Progenitor cell of endocrine pancreas (in vitro differentiated cells): ENCODE results near the gene RASA3. TPM values are rescaled to one million over a fixed set of nuclear protein-coding genes. Genes with fewer than 3 reads are reported as not detected.
"Not testable (repeated sequence)": the region's sequence is repeated elsewhere in the genome, so short reads cannot be mapped to it uniquely, and the experiment has no call there.

Experiments
- DNase-seq: peaks from one replicate; pipeline ENCODE4 v3.0.0; 2021; ENCODE audit warnings: low spot score; ENCODE audit not compliant: unreplicated experiment
- H3K27ac Mint-ChIP-seq: 2 replicates; pipeline ENCODE4 v1.8.0; 2021; ENCODE audit warnings: mild to moderate bottlenecking, moderate library complexity, mixed read lengths
- H3K27me3 Mint-ChIP-seq: 2 replicates; pipeline ENCODE4 v1.8.0; 2021; ENCODE audit warnings: mixed read lengths
- H3K36me3 Mint-ChIP-seq: 2 replicates; pipeline ENCODE4 v1.8.0; 2022; ENCODE audit warnings: mixed read lengths; ENCODE audit not compliant: insufficient read depth
- H3K4me1 Mint-ChIP-seq: 2 replicates; pipeline ENCODE4 v1.8.0; 2021; ENCODE audit warnings: low read depth, mixed read lengths
- H3K4me3 Mint-ChIP-seq: 2 replicates; pipeline ENCODE4 v1.8.0; 2021; ENCODE audit warnings: low read depth, mild to moderate bottlenecking, moderate library complexity, mixed read lengths
- H3K9me3 Mint-ChIP-seq: 2 replicates; pipeline ENCODE4 v1.8.0; 2021; ENCODE audit warnings: low read depth, mixed read lengths
- CTCF ChIP-seq: fragments of 200-600 bp; sonication (generic); IDR thresholded peaks from one replicate; pipeline ENCODE4 v1.5.0; 2021; ENCODE audit warnings: antibody characterized with exemption, mild to moderate bottlenecking; ENCODE audit not compliant: unreplicated experiment
- total RNA-seq: library from RNA; stranded (reverse); gene quantifications from 2 replicates; pipeline ENCODE4 v1.2.1, GENCODE V29; 2021

The RASA3 gene
- total RNA-seq, 1 donor from 2014 or later, result 6.3 TPM

DNA sequence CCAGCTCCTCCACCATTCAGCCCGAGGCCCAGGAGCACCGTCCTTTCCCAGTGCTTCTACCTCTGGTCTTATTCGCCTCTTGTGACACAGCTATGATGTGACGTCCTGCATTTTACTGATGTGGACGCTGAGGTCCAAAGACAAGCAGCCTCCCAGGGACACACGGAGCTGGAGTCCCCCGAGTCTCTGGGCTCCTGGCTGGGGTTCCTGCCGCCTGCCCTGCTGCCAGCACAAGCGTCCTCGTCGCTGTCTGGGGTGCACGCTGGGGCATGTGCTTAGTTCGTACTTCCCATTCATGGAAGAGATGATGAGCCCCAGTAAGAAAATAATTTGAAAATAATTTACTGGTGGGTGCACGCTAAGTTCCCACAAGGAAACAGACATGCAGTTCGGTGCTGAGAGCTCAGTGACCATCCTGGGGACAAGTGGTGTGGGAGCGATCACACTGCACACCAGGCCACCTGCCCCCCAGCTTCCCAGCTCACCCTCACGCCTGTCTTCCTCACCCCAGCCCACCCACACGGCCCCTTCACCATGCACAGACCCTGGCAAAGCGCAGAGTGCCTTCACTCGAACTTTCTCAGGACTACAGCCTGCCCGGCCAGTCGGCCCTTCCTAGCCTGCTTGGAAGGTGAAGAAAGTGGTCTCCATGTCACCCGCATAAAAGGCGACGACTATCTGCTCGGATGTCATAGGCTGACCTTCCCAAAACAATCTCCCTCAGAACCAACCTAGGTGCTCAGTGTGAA is 32.4 kb upstream of the RASA3 start:
- DNase-seq, result no peak

GRCh38 chr13:114164053-114164452 is 31.6 kb upstream of the RASA3 start:
- Mint-ChIP-seq H3K27ac (no peak overlapping the region), H3K4me1 (peaks cover 5% of the 10 kb centered on the region)

More for the DNA sequence above, 32.4 kb upstream of the RASA3 start:
- Mint-ChIP-seq H3K4me1 (peaks cover 5% of the 10 kb centered on the region), H3K36me3 (no peaks in the 10 kb centered on the region), H3K4me3 (no peak overlapping the region), H3K9me3 (no peaks in the 10 kb centered on the region), H3K27ac (no peak overlapping the region), H3K27me3 (peaks cover 34% of the 10 kb centered on the region)
- no peak for TF ChIP-seq CTCF

DNA sequence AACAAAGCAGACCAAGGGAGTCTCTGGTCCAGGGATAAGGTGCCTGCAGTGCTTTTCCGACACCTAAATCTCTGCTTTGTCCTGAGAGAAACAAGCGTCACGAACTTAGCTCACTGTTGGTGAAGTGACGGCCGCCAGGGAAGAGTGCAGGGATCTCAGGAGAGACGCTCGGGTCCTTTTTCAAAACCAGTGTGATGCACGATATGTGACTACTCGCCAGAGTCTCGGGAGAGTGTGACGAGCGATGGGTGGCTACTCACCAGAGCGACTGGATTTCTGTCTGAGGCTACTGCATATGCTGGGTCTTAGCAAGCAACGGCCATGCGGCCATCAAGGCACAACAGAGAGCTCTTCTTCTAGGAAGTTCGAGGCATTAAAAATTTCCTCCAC is 30.1 kb upstream of the RASA3 start:
- peaks cover 37% of the 10 kb centered on the region for H3K27me3 Mint-ChIP-seq
- no peak overlapping the region for H3K4me3 Mint-ChIP-seq
- H3K27ac Mint-ChIP-seq, result no peak overlapping the region
- H3K9me3 Mint-ChIP-seq, result no peaks in the 10 kb centered on the region
- DNase-seq, result no peak
- H3K36me3 Mint-ChIP-seq, result no peaks in the 10 kb centered on the region
- peaks cover 5% of the 10 kb centered on the region for H3K4me1 Mint-ChIP-seq
- TF ChIP-seq CTCF, result no peak

More at GRCh38 chr13:114164053-114164452, 31.6 kb upstream of the RASA3 start:
- Mint-ChIP-seq H3K9me3 (no peaks in the 10 kb centered on the region), H3K27me3 (peaks cover 36% of the 10 kb centered on the region), H3K36me3 (no peaks in the 10 kb centered on the region), H3K4me3 (no peak overlapping the region)
- no peak for DNase-seq
- TF ChIP-seq CTCF, result no peak

DNA sequence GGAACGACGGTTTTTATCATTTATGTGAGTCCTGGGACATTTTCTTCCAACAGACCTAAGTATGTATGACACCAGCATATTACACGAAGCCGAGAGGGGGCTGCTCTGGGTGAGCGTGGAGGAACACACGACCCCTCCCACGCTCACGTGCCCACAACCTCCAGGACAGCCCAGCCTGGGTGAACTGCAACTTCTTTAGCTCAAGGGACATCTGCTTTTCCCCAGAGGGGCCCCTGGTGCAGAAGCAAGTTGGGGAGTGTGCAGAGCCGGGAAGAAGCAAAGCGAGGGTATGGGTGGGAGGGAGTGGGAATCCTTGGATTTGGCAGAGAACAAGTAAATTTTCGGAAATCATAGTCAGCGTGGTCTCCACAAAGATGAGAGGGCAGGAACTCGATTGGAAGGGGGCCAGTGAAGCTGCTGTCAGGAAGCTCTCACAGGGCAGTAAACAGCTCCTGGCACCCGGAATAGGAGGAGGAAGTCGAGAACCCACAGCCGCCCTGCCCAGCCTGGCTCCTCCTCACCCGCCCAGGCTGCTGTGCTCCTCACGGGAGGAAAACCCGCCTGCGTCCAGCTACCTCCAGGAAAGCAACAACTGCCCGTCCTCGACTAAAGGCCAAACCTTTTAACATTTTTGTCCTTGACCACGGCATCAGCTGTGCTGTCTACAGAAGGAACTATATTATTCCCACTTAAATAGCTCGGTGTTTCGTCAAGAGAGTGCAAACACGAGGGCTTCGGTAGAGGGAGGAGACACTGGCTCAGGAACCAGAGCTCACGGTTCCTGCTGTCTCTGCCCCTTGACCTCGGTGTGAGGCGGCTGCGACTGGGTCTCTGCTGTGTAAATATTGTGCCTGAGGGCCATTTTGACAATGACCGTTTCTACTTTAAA is 29.5 kb upstream of the RASA3 start:
- no peak for DNase-seq
- Mint-ChIP-seq H3K36me3 (no peaks in the 10 kb centered on the region), H3K4me1 (peaks cover 5% of the 10 kb centered on the region), H3K9me3 (no peaks in the 10 kb centered on the region), H3K27me3 (peaks cover 39% of the 10 kb centered on the region), H3K4me3 (no peak overlapping the region), H3K27ac (no peak overlapping the region)
- TF ChIP-seq CTCF, result no peak

DNA sequence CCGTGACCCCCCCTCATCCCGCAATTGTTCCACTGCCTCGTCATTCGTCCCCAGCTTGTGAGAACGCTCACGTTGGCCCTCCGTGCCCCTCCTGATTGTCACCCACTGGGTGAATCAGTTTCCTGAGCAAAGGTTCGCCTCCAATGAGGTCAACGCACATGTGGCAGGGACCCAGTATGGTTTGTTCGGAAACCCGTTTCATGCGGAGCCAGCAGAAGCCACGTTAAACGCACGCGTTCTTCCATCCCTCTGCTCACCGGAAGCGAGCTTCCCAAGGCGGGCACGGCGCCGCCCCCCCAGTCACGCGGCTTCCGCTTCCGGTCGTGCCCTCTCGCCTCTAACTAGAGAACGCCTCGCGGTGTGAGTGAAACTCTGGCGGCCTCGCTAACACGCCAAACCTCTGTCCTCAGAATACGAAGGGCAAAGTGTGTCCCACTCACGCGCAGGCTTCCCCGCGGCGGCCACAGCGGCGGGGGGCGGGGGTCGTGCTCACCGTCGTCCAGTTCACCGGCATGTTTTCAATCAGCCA is 28.7 kb upstream of the RASA3 start:
- TF ChIP-seq CTCF, result no peak
- Mint-ChIP-seq H3K36me3 (no peaks in the 10 kb centered on the region), H3K4me3 (no peak overlapping the region), H3K9me3 (no peaks in the 10 kb centered on the region), H3K4me1 (peaks cover 5% of the 10 kb centered on the region), H3K27me3 (peaks cover 43% of the 10 kb centered on the region), H3K27ac (no peak overlapping the region)
- DNase-seq, result no peak

DNA sequence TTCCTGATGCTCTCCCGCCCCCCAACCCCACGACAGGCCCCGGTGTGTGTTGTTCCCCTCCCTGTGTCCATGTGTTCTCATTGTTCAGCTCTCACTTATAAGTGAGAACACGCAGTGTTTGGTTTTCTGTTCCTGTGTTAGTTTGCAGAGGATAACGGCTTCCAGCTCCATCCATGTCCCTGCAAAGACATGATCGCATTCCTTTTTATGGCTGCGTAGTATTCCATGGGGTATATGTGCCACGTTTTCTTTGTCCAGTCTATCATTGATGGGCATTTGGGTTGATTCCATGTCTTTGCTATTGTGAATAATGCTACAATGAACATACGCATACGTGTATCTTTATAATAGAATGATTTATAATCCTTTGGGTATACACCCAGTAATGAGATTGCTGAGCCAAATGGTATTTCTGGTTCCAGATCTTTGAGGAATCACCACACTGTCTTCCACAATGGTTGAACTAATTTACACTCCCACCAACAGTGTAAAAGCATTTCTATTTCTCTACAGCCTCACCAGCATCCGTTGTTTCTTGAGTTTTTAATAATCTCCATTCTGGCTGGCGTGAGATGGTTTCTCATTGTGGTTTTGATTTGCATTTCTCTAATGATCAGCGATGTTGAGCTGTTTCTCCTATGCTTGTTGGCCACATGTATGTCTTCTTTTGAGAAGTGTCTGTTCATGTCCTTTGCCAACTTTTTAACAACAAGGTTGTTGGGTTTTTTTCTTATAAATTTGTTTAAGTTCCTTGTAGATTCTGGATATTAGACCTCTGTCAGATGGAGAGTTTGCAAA is 26.6 kb upstream of the RASA3 start:
- H3K4me3 Mint-ChIP-seq, H3K36me3 Mint-ChIP-seq, H3K4me1 Mint-ChIP-seq, H3K27ac Mint-ChIP-seq, DNase-seq, H3K9me3 Mint-ChIP-seq: not testable (repeated sequence)
- H3K27me3 Mint-ChIP-seq, result peaks cover 34% of the 10 kb centered on the region
